ENCODE data around the gene ASNSD1. TPM values are rescaled to one million over a fixed set of nuclear protein-coding genes. Genes with fewer than 3 reads are reported as not detected.

The ASNSD1 gene
- total RNA-seq, 1 experiment from 2014 or later, result 33.7 TPM

- ChIA-PET CTCF (no interaction called here), POLR2A (ENCODE audit: unreplicated experiment) (no interaction called here)
- Histone ChIP-seq H4K20me1 (ENCODE audit: low read length) (no peaks in the 10 kb centered on the region), H3K36me3 (ENCODE audit: low read depth, low read length) (no peaks in the 10 kb centered on the region), H3K9me3 (ENCODE audit: low read length) (no peaks in the 10 kb centered on the region), H2AFZ (ENCODE audit: low read length) (no peak overlapping the region), H3K4me1 (ENCODE audit: insufficient read depth, low read length) (no peaks in the 10 kb centered on the region), H3K27ac (ENCODE audit: low read length) (no peak overlapping the region), H3K4me3 (ENCODE audit: low read length) (no peak overlapping the region), H3K79me2 (ENCODE audit: low read length) (no peaks in the 10 kb centered on the region), H3K9ac (ENCODE audit: low read length) (no peak overlapping the region), H3K4me2 (ENCODE audit: low read length) (no peak overlapping the region), H3K9me2 (replicated peaks; ENCODE audit: low read length) (no peaks in the 10 kb centered on the region), H3F3A (ENCODE audit: low read length, unreplicated experiment) (no peaks in the 10 kb centered on the region), H3K27me3 (ENCODE audit: low read length) (no peaks in the 10 kb centered on the region)
- ATAC-seq, result no peak
- no peak for DNase-seq
- intact Hi-C loops (cut with micrococcal nuclease), result no loop called here
- TF ChIP-seq EZH2 (IDR thresholded peaks at IDR 0.05; ENCODE audit: low read length, unreplicated experiment) (no peak), EZH2phosphoT487 (IDR thresholded peaks at IDR 0.05; ENCODE audit: borderline replicate concordance, low read length) (no peak)
- no TSS peak for BruUV-seq (replicated peaks)
Measured at GRCh38 chr2:189635353-189635752, 25.9 kb upstream of the ASNSD1 start.

GRCh38 chr2:189638301-189639006 is 22.8 kb upstream of the ASNSD1 start:
- Histone ChIP-seq H3K9ac (ENCODE audit: low read length) (no peak overlapping the region), H3K36me3 (ENCODE audit: low read depth, low read length) (no peaks in the 10 kb centered on the region), H3K4me1 (ENCODE audit: insufficient read depth, low read length) (no peaks in the 10 kb centered on the region), H3K79me2 (ENCODE audit: low read length) (no peaks in the 10 kb centered on the region), H3K9me2 (replicated peaks; ENCODE audit: low read length) (no peaks in the 10 kb centered on the region), H3K4me2 (ENCODE audit: low read length) (no peak overlapping the region), H3K4me3 (ENCODE audit: low read length) (no peak overlapping the region), H3K27me3 (ENCODE audit: low read length) (no peaks in the 10 kb centered on the region), H2AFZ (ENCODE audit: low read length) (no peak overlapping the region), H4K20me1 (ENCODE audit: low read length) (no peaks in the 10 kb centered on the region), H3K9me3 (ENCODE audit: low read length) (no peaks in the 10 kb centered on the region), H3K27ac (ENCODE audit: low read length) (no peak overlapping the region), H3F3A (ENCODE audit: low read length, unreplicated experiment) (no peaks in the 10 kb centered on the region)
- ChIA-PET CTCF (no interaction called here), POLR2A (ENCODE audit: unreplicated experiment) (no interaction called here)
- intact Hi-C loops (cut with micrococcal nuclease), result no loop called here
- no peak for TF ChIP-seq EZH2 (IDR thresholded peaks at IDR 0.05; ENCODE audit: low read length, unreplicated experiment)
- TF ChIP-seq CTCF (conservative IDR thresholded peaks at IDR 0.05; ENCODE audit: low read depth, low read length), result no peak
- TF ChIP-seq EZH2phosphoT487 (IDR thresholded peaks at IDR 0.05; ENCODE audit: borderline replicate concordance, low read length), result no peak
- BruUV-seq (replicated peaks), result no TSS peak
- DNase-seq, result no peak
- no peak for ATAC-seq

GRCh38 chr2:189639007-189639609 is 22.2 kb upstream of the ASNSD1 start:
- ChIA-PET POLR2A (ENCODE audit: unreplicated experiment) (no interaction called here), CTCF (no interaction called here)
- no peak overlapping the region for H2AFZ ChIP-seq (ENCODE audit: low read length)
- no peak overlapping the region for H3K9ac ChIP-seq (ENCODE audit: low read length)
- H3K4me3 ChIP-seq (ENCODE audit: low read length), result no peak overlapping the region
- H3K79me2 ChIP-seq (ENCODE audit: low read length), result no peaks in the 10 kb centered on the region
- no peaks in the 10 kb centered on the region for H3F3A ChIP-seq (ENCODE audit: low read length, unreplicated experiment)
- no peak overlapping the region for H3K27ac ChIP-seq (ENCODE audit: low read length)
- intact Hi-C loops (cut with micrococcal nuclease), result no loop called here
- H3K27me3 ChIP-seq (ENCODE audit: low read length), result no peaks in the 10 kb centered on the region
- no peak for ATAC-seq
- TF ChIP-seq CTCF (conservative IDR thresholded peaks at IDR 0.05; ENCODE audit: low read depth, low read length), result no peak
- no peak for TF ChIP-seq EZH2 (IDR thresholded peaks at IDR 0.05; ENCODE audit: low read length, unreplicated experiment)
- no peak for TF ChIP-seq EZH2phosphoT487 (IDR thresholded peaks at IDR 0.05; ENCODE audit: borderline replicate concordance, low read length)
- H3K4me1 ChIP-seq (ENCODE audit: insufficient read depth, low read length), result no peaks in the 10 kb centered on the region
- no peaks in the 10 kb centered on the region for H3K36me3 ChIP-seq (ENCODE audit: low read depth, low read length)
- H3K9me2 ChIP-seq (replicated peaks; ENCODE audit: low read length), result no peaks in the 10 kb centered on the region
- DNase-seq, result no peak
- H4K20me1 ChIP-seq (ENCODE audit: low read length), result no peaks in the 10 kb centered on the region
- no peak overlapping the region for H3K4me2 ChIP-seq (ENCODE audit: low read length)
- H3K9me3 ChIP-seq (ENCODE audit: low read length), result no peaks in the 10 kb centered on the region
- no TSS peak for BruUV-seq (replicated peaks)
